Smooth muscle cell (in vitro differentiated cells): Measurements from ENCODE around the gene DEGS2. TPM values are rescaled to one million over a fixed set of nuclear protein-coding genes. Genes with fewer than 3 reads are reported as not detected.

Experiments used
- DNase-seq: peaks from one replicate; lab custom pipeline; 2025; ENCODE audit not compliant: unreplicated experiment; lab: John Stamatoyannopoulos, UW
- H2AFZ ChIP-seq: fragments of 200-600 bp; sonication (generic); 2 replicates; pipeline ENCODE4 v1.6.0; 2016; ENCODE audit warnings: antibody characterized with exemption, low read depth, mild to moderate bottlenecking
- H3F3A ChIP-seq: fragments of 200-600 bp; sonication (generic); 2 replicates; pipeline ENCODE4 v1.6.0; 2017; ENCODE audit warnings: antibody characterized with exemption, low read depth
- H3K27ac ChIP-seq: fragments of 200-600 bp; sonication (generic); 2 replicates; pipeline ENCODE4 v1.5.1; 2016; ENCODE audit warnings: low read depth, mild to moderate bottlenecking
- H3K27me3 ChIP-seq: fragments of 200-600 bp; sonication (generic); 2 replicates; pipeline ENCODE4 v1.6.1; 2016; ENCODE audit warnings: low read depth, mild to moderate bottlenecking
- H3K36me3 ChIP-seq: fragments of 200-600 bp; sonication (generic); 2 replicates; pipeline ENCODE4 v1.5.1; 2016; ENCODE audit warnings: low read depth
- H3K4me1 ChIP-seq: fragments of 200-600 bp; sonication (generic); 2 replicates; pipeline ENCODE4 v1.5.1; 2016; ENCODE audit warnings: low read depth
- H3K4me2 ChIP-seq: fragments of 200-600 bp; sonication (generic); 2 replicates; pipeline ENCODE4 v1.6.0; 2016; ENCODE audit warnings: mild to moderate bottlenecking
- H3K4me3 ChIP-seq: fragments of 200-600 bp; sonication (generic); 2 replicates; pipeline ENCODE4 v1.5.1; 2016; ENCODE audit warnings: mild to moderate bottlenecking
- H3K79me2 ChIP-seq: fragments of 200-600 bp; sonication (generic); 2 replicates; pipeline ENCODE4 v1.6.0; 2016; ENCODE audit warnings: low read depth, mild to moderate bottlenecking
- H3K9ac ChIP-seq: fragments of 200-600 bp; sonication (generic); 2 replicates; pipeline ENCODE4 v1.6.0; 2016; ENCODE audit warnings: low read depth
- H3K9me3 ChIP-seq: fragments of 200-600 bp; sonication (generic); replicated peaks from 2 replicates; pipeline ENCODE4 v1.5.1; 2016; ENCODE audit warnings: low read depth
- H4K20me1 ChIP-seq: fragments of 200-600 bp; sonication (generic); 2 replicates; pipeline ENCODE4 v1.6.0; 2016; ENCODE audit warnings: low read depth
- CTCF ChIP-seq: fragments of 200-600 bp; sonication (generic); IDR thresholded peaks from 2 replicates; pipeline ENCODE4 v1.5.1; 2017; ENCODE audit warnings: borderline replicate concordance, mild to moderate bottlenecking, antibody characterized with exemption; ENCODE audit not compliant: insufficient read depth, poor library complexity, severe bottlenecking
- WGBS: methylation state at CpG from one replicate; pipeline ENCODE4 v1.1.7; 2016; ENCODE audit warnings: low lambda C conversion rate; 5-methylcytosine and 5-hydroxymethylcytosine counted together
- polyA plus RNA-seq: library from polyadenylated mRNA; unstranded; fragments of >200 nt; fragmentation: Nextera tagmentation; extraction: Ambion mirVana; gene quantifications from 2 replicates; pipeline ENCODE4 v1.2.1, GENCODE V29; 2016
- total RNA-seq: library from RNA; depleted of rRNA; stranded (reverse); fragments of >200 nt; gene quantifications from 2 replicates; pipeline ENCODE4 v1.2.3, GENCODE V29; 2014

DEGS2 gene
- total and polyA plus RNA-seq, 2 experiments from 2014 or later: 0.45 to 0.83 TPM

DNA sequence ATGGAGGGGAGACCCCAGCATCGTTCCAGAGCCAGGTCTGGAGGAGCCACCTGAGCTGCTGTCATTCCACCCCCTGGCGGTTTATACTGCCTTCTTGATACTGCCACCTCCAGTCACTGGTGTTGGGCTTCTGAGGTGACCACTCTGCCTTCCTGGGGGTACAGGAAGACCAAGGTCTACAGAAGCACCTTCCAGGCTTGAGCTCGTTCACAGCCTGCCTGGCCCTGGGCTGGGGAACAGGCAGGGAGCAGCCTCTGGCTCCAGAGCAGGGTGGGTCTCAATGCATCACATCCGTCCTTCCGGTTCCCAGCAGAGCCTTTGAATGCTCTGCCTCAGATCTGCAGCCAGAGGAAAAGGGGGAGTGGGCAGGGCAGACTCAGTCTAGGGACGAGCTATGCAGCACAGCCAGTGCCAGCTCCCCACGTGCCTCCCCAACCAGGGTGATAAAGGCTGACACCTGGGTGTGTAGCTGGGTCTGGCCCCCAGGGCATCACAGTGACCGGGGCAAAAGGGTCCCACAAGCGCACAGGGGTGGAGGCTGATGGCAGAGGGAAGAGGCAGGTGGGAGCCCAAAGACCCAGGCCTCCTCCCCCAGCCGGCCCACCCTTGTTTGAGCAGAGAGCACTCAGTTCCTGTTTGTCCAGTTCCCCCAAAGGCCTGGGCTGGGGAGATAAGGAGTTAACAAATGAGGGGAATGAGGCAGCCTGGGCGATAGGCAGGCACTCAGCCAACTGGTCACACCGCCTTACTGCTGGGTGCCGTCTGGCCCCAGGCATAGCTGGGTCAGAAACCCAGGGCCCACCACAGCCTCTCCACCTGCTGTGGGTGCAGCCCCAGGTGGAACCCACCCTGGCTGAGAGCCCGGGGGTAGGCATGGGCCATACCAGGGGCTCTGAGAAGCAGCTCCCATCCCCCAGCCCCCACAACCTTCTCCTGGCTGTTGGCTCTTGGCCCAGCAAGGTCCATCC is 17.1 kb downstream of the DEGS2 start:
- Histone ChIP-seq H3K27ac (no peak overlapping the region), H3K9ac (no peak overlapping the region), H3K4me3 (no peak overlapping the region), H3K36me3 (no peaks in the 10 kb centered on the region), H4K20me1 (no peaks in the 10 kb centered on the region), H3K9me3 (no peaks in the 10 kb centered on the region), H3F3A (no peaks in the 10 kb centered on the region), H2AFZ (no peak overlapping the region), H3K4me1 (no peaks in the 10 kb centered on the region), H3K4me2 (no peak overlapping the region), H3K27me3 (no peaks in the 10 kb centered on the region), H3K79me2 (no peaks in the 10 kb centered on the region)
- DNase-seq: no peak
- TF ChIP-seq CTCF: no peak
- 84% methylated on average over 13 of the region's 14 CpGs for WGBS

- no peak overlapping the region for H3K4me2 ChIP-seq
- TF ChIP-seq CTCF: no peak
- no peaks in the 10 kb centered on the region for H3K9me3 ChIP-seq
- no peaks in the 10 kb centered on the region for H3K36me3 ChIP-seq
- H3K27ac ChIP-seq: no peak overlapping the region
- no peaks in the 10 kb centered on the region for H3K27me3 ChIP-seq
- WGBS: 98% methylated on average over 7 of the region's 7 CpGs
- H3F3A ChIP-seq: no peaks in the 10 kb centered on the region
- H3K9ac ChIP-seq: no peak overlapping the region
- DNase-seq: no peak
- no peaks in the 10 kb centered on the region for H3K79me2 ChIP-seq
- H2AFZ ChIP-seq: no peak overlapping the region
- no peak overlapping the region for H3K4me3 ChIP-seq
- H4K20me1 ChIP-seq: no peaks in the 10 kb centered on the region
- H3K4me1 ChIP-seq: no peaks in the 10 kb centered on the region
Measured at GRCh38 chr14:100141098-100141497, 18.3 kb downstream of the DEGS2 start.

DNA sequence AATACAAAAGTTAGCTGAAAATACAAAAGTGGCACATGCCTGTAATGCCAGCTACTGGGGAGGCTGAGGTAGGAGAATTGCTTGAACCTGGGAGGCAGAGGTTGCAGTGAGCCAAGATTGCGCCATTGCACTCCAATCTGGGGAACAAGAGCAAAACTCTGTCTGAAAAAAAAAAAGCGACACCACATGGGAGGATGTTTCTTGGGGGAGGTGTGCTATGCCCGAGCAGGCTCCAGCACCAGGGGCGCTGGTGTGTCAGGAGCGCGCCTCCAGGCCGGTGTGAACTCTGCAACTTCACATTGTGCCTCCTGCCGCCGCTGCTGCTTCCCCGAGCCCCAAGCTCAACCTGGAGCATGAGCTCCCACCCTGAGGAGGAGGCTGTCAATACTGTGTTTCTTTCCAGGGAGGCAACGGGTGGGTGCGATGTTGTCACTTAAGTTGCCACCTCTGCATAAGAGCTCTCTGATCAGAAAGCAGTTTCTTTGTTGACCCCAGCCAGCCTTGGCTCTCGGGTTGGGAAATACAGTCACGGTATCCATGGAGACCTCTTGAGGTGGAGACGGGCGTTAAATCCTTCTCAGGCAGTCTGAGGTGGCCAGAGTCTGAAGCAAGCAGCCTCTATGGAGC is 18.9 kb downstream of the DEGS2 start:
- Histone ChIP-seq H3K9ac (no peak overlapping the region), H3K4me3 (no peak overlapping the region), H3K27me3 (no peaks in the 10 kb centered on the region), H3K4me2 (no peak overlapping the region), H3F3A (no peaks in the 10 kb centered on the region), H3K79me2 (no peaks in the 10 kb centered on the region), H3K9me3 (no peaks in the 10 kb centered on the region), H3K36me3 (no peaks in the 10 kb centered on the region), H3K27ac (no peak overlapping the region), H2AFZ (no peak overlapping the region), H4K20me1 (no peaks in the 10 kb centered on the region), H3K4me1 (no peaks in the 10 kb centered on the region)
- WGBS: 55% methylated on average over 16 of the region's 16 CpGs
- TF ChIP-seq CTCF: peak; percentile 11
- no peak for DNase-seq
